Tibial nerve (tissue), 3 donors: ENCODE measurements around the gene THSD4.

ENCODE experiments used
- CTCF ChIP-seq, 5 experiments: fragments of 200-600 bp in 3 of 5; fragments of 450-650 bp in 2 of 5; sonication (generic) in 3 of 5; IDR thresholded peaks; one replicate each; pipeline ENCODE4 v1.5.1; 2016 to 2019; ENCODE audit warnings: antibody characterized with exemption in 5 of 5, mild to moderate bottlenecking in 3 of 5, moderate library complexity in 2 of 5
- POLR2A ChIP-seq, 2 donors: fragments of 450-650 bp; IDR thresholded peaks; one replicate each; pipeline ENCODE4 v1.6.1; 2017; ENCODE audit warnings: antibody characterized with exemption in 2 of 2, mild to moderate bottlenecking in 2 of 2, moderate library complexity in 2 of 2

GRCh38 chr15:71386448-71387236 lies 271.4 kb downstream of the THSD4 start:
- TF ChIP-seq POLR2A (IDR thresholded peaks at IDR 0.05): no peak
- peak; percentile 9 to 36 (median 25) for TF ChIP-seq CTCF (IDR thresholded peaks at IDR 0.05)
